Esophagus (tissue), 2 donors: ENCODE results near the gene TARS3. TPM values are rescaled to one million over a fixed set of nuclear protein-coding genes. Genes with fewer than 3 reads are reported as not detected.

Experiments
- H3K27ac ChIP-seq, 2 donors: one replicate each; pipeline ENCODE4 v1.5.1; 2013; ENCODE audit warnings: low read depth in 2 of 2, mild to moderate bottlenecking in 2 of 2, inconsistent platforms in 1 of 2, low read length in 1 of 2, moderate library complexity in 1 of 2
- H3K27me3 ChIP-seq, 2 donors: one replicate each; pipeline ENCODE4 v1.6.1; 2013; ENCODE audit warnings: low read length in 2 of 2, control low read depth in 1 of 2, mild to moderate bottlenecking in 1 of 2; ENCODE audit not compliant: insufficient read depth in 2 of 2, control insufficient read depth in 1 of 2
- H3K36me3 ChIP-seq, 2 donors: one replicate each; pipeline ENCODE4 v1.6.1; 2013; ENCODE audit warnings: low read length in 1 of 2; ENCODE audit not compliant: control insufficient read depth in 2 of 2, insufficient read depth in 2 of 2
- H3K4me1 ChIP-seq, 2 donors: one replicate each; pipeline ENCODE4 v1.6.1; 2013; ENCODE audit warnings: low read length in 1 of 2; ENCODE audit not compliant: control insufficient read depth in 2 of 2, insufficient read depth in 2 of 2
- H3K4me3 ChIP-seq, 2 donors: one replicate each; pipeline ENCODE4 v1.5.1; 2013; ENCODE audit warnings: low read length in 2 of 2, mild to moderate bottlenecking in 2 of 2, low read depth in 1 of 2, moderate library complexity in 1 of 2
- H3K9me3 ChIP-seq, 2 donors: one replicate each; pipeline ENCODE4 v1.6.1; 2013; ENCODE audit warnings: mild to moderate bottlenecking in 2 of 2, low read depth in 1 of 2, low read length in 1 of 2, moderate library complexity in 1 of 2; ENCODE audit not compliant: control insufficient read depth in 2 of 2, insufficient read depth in 1 of 2
- WGBS, 2 donors: extraction: QIAGEN DNeasy Blood & Tissue Kit; methylation state at CpG; one replicate each; pipeline ENCODE4 v1.1.7; 2013; 5-methylcytosine and 5-hydroxymethylcytosine counted together
- polyA plus RNA-seq, 2 donors: library from polyadenylated mRNA; stranded (reverse); fragments of 200-250 nt; gene quantifications; one replicate each; pipeline ENCODE4 v1.2.3, GENCODE V29; 2013
- donor health status: healthy with polysubstance abuse.
- donor health status: Bipolar disorder and iron deficiency.

The TARS3 gene
- polyA plus RNA-seq, 2 donors: 3.2 to 4.2 TPM

- Histone ChIP-seq H3K4me3 (no peak overlapping the region), H3K27ac (no peak overlapping the region), H3K9me3 (no peaks in the 10 kb centered on the region), H3K36me3 (peaks cover 6 to 29% of the 10 kb centered on the region in 2 donors), H3K4me1 (no peaks in the 10 kb centered on the region), H3K27me3 (no peaks in the 10 kb centered on the region)
- 89 to 92% methylated on average over 5 of the region's 5 CpGs for WGBS, 2 donors
Measured at GRCh38 chr15:101709466-101709865, 14.8 kb downstream of the TARS3 start.

GRCh38 chr15:101707983-101708382 lies 16.3 kb downstream of the TARS3 start:
- no peaks in the 10 kb centered on the region for H3K4me1 ChIP-seq
- H3K9me3 ChIP-seq: no peaks in the 10 kb centered on the region
- no peak overlapping the region for H3K27ac ChIP-seq
- peaks cover 6 to 29% of the 10 kb centered on the region in 2 donors for H3K36me3 ChIP-seq
- H3K27me3 ChIP-seq: no peaks in the 10 kb centered on the region
- no peak overlapping the region for H3K4me3 ChIP-seq
- 91 to 92% methylated on average over 4 of the region's 4 CpGs for WGBS, 2 donors

GRCh38 chr15:101702077-101702476 lies 22.2 kb downstream of the TARS3 start:
- H3K36me3 ChIP-seq: peaks cover 11 to 16% of the 10 kb centered on the region in 2 donors
- no peaks in the 10 kb centered on the region for H3K4me1 ChIP-seq
- H3K9me3 ChIP-seq: no peaks in the 10 kb centered on the region
- H3K27me3 ChIP-seq: no peaks in the 10 kb centered on the region
- H3K27ac ChIP-seq: no peak overlapping the region
- 80 to 84% methylated on average over 4 of the region's 4 CpGs for WGBS, 2 donors
- no peak overlapping the region for H3K4me3 ChIP-seq

- peaks cover 7 to 10% of the 10 kb centered on the region in 2 donors for H3K36me3 ChIP-seq
- peaks cover 0 to 2% of the 10 kb centered on the region in 2 donors for H3K4me1 ChIP-seq
- no peak overlapping the region for H3K27ac ChIP-seq
- no peaks in the 10 kb centered on the region for H3K27me3 ChIP-seq
- no peaks in the 10 kb centered on the region for H3K9me3 ChIP-seq
- H3K4me3 ChIP-seq: no peak overlapping the region
- 72 to 80% methylated on average over 2 of the region's 2 CpGs for WGBS, 2 donors
Measured at GRCh38 chr15:101698314-101698713, 26.0 kb downstream of the TARS3 start.

- Histone ChIP-seq H3K9me3 (no peaks in the 10 kb centered on the region), H3K4me1 (peaks cover 0 to 2% of the 10 kb centered on the region in 2 donors), H3K27me3 (no peaks in the 10 kb centered on the region), H3K27ac (no peak overlapping the region), H3K36me3 (peaks cover 7% of the 10 kb centered on the region in 2 donors), H3K4me3 (no peak overlapping the region)
- WGBS, 2 donors: 89 to 90% methylated on average over 7 of the region's 7 CpGs
Measured at GRCh38 chr15:101697488-101697887, 26.8 kb downstream of the TARS3 start.

- peaks cover 7% of the 10 kb centered on the region in 2 donors for H3K36me3 ChIP-seq
Measured at GRCh38 chr15:101696829-101697228, 27.4 kb downstream of the TARS3 start.

GRCh38 chr15:101694261-101694660 lies 30.0 kb downstream of the TARS3 start:
- WGBS, 2 donors: 96% methylated on average over 2 of the region's 2 CpGs

More at GRCh38 chr15:101696829-101697228, 27.4 kb downstream of the TARS3 start:
- Histone ChIP-seq H3K27ac (no peak overlapping the region), H3K9me3 (no peaks in the 10 kb centered on the region), H3K4me1 (peaks cover 0 to 2% of the 10 kb centered on the region in 2 donors), H3K27me3 (no peaks in the 10 kb centered on the region), H3K4me3 (no peak overlapping the region)
- 93 to 96% methylated on average over 1 of the region's 1 CpG for WGBS, 2 donors

GRCh38 chr15:101692801-101693598 lies 31.3 kb downstream of the TARS3 start:
- no peak overlapping the region for H3K4me3 ChIP-seq
- H3K36me3 ChIP-seq: no peaks in the 10 kb centered on the region
- H3K9me3 ChIP-seq: no peaks in the 10 kb centered on the region
- no peak overlapping the region for H3K27ac ChIP-seq
- 75 to 82% methylated on average over 4 of the region's 4 CpGs for WGBS, 2 donors
- peaks cover 0 to 2% of the 10 kb centered on the region in 2 donors for H3K4me1 ChIP-seq
- H3K27me3 ChIP-seq: no peaks in the 10 kb centered on the region

More at GRCh38 chr15:101694261-101694660, 30.0 kb downstream of the TARS3 start:
- Histone ChIP-seq H3K27me3 (no peaks in the 10 kb centered on the region), H3K27ac (no peak overlapping the region), H3K36me3 (peaks cover 2 to 3% of the 10 kb centered on the region in 2 donors), H3K9me3 (no peaks in the 10 kb centered on the region), H3K4me1 (peaks cover 0 to 2% of the 10 kb centered on the region in 2 donors), H3K4me3 (no peak overlapping the region)

- H3K4me1 ChIP-seq: peaks cover 0 to 2% of the 10 kb centered on the region in 2 donors
- H3K4me3 ChIP-seq: no peak overlapping the region
- 89 to 91% methylated on average over 6 of the region's 6 CpGs for WGBS, 2 donors
- no peak overlapping the region for H3K27ac ChIP-seq
- H3K9me3 ChIP-seq: no peaks in the 10 kb centered on the region
- no peaks in the 10 kb centered on the region for H3K27me3 ChIP-seq
- peaks cover 2 to 3% of the 10 kb centered on the region in 2 donors for H3K36me3 ChIP-seq
Measured at GRCh38 chr15:101689901-101690300, 34.4 kb downstream of the TARS3 start.

- H3K9me3 ChIP-seq: no peaks in the 10 kb centered on the region
- H3K27ac ChIP-seq: no peak overlapping the region
- H3K4me1 ChIP-seq: no peaks in the 10 kb centered on the region
- no peaks in the 10 kb centered on the region for H3K27me3 ChIP-seq
- no peak overlapping the region for H3K4me3 ChIP-seq
- H3K36me3 ChIP-seq: peaks cover 2 to 6% of the 10 kb centered on the region in 2 donors
- WGBS, 2 donors: 88 to 92% methylated on average over 2 of the region's 2 CpGs
Measured at GRCh38 chr15:101686718-101687117, 37.6 kb downstream of the TARS3 start.
